ENCODE data around the gene TBX15.

TBX15 gene

GRCh38 chr1:118842452-118843201 lies 145.5 kb downstream of the TBX15 start:
- in situ Hi-C loops (cut with MboI; ENCODE audit: low pct_unique_long_range_greater_than_20kb, low sequenced_read_pairs, unreplicated experiment): no loop called here
- TF ChIP-seq, protein P1, sequence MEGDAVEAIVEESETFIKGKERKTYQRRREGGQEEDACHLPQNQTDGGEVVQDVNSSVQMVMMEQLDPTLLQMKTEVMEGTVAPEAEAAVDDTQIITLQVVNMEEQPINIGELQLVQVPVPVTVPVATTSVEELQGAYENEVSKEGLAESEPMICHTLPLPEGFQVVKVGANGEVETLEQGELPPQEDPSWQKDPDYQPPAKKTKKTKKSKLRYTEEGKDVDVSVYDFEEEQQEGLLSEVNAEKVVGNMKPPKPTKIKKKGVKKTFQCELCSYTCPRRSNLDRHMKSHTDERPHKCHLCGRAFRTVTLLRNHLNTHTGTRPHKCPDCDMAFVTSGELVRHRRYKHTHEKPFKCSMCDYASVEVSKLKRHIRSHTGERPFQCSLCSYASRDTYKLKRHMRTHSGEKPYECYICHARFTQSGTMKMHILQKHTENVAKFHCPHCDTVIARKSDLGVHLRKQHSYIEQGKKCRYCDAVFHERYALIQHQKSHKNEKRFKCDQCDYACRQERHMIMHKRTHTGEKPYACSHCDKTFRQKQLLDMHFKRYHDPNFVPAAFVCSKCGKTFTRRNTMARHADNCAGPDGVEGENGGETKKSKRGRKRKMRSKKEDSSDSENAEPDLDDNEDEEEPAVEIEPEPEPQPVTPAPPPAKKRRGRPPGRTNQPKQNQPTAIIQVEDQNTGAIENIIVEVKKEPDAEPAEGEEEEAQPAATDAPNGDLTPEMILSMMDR (IDR thresholded peaks at IDR 0.05; ENCODE audit: extremely low read depth, insufficient read depth, missing control alignments): no peak
- no peak for DNase-seq (ENCODE audit: low spot score)

GRCh38 chr1:118841521-118841920 lies 146.6 kb downstream of the TBX15 start:
- DNase-seq (ENCODE audit: low spot score): no peak
- in situ Hi-C loops (cut with MboI; ENCODE audit: low pct_unique_long_range_greater_than_20kb, low sequenced_read_pairs, unreplicated experiment): no loop called here
- TF ChIP-seq, protein P1 (IDR thresholded peaks at IDR 0.05; ENCODE audit: extremely low read depth, insufficient read depth, missing control alignments): no peak
